Endothelial cell of umbilical vein (primary cell): ENCODE measurements around the gene SPDYE16.

Experiments used
- CTCF ChIP-seq, 2 donors: IDR thresholded peaks; 1 replicate in 1 of 2; 2 replicates in 1 of 2; pipeline ENCODE4 v1.5.1; 2011; ENCODE audit warnings: low read length in 2 of 2, mild to moderate bottlenecking in 2 of 2, moderate library complexity in 2 of 2, control low read depth in 1 of 2, inconsistent platforms in 1 of 2, low read depth in 1 of 2; ENCODE audit not compliant: insufficient read depth in 1 of 2; ENCODE audit errors: extremely low read depth in 1 of 2
- EZH2 ChIP-seq: IDR thresholded peaks from 2 replicates; pipeline ENCODE4 v1.6.1; 2012; ENCODE audit warnings: borderline replicate concordance, low read depth, mild to moderate bottlenecking, moderate library complexity, low read length, inconsistent platforms; ENCODE audit not compliant: severe bottlenecking
- FOS ChIP-seq: IDR thresholded peaks from 2 replicates; pipeline ENCODE4 v1.6.1; 2011; ENCODE audit warnings: mild to moderate bottlenecking, low read length, moderate library complexity, borderline replicate concordance; ENCODE audit not compliant: insufficient read depth
- GATA2 ChIP-seq: IDR thresholded peaks from 2 replicates; pipeline ENCODE4 v1.7.0; 2011; ENCODE audit warnings: low read depth, mild to moderate bottlenecking, moderate library complexity, mixed read lengths, low read length; ENCODE audit not compliant: insufficient read length, insufficient read depth
- JUN ChIP-seq: IDR thresholded peaks from 2 replicates; pipeline ENCODE4 v1.6.1; 2011; ENCODE audit warnings: borderline replicate concordance, low read depth; ENCODE audit not compliant: insufficient read length, insufficient read depth
- MAX ChIP-seq: IDR thresholded peaks from 2 replicates; pipeline ENCODE4 v1.6.1; 2011; ENCODE audit not compliant: insufficient read depth, insufficient read length
- MYC ChIP-seq: IDR thresholded peaks from one replicate; pipeline ENCODE4 v1.6.1; 2011; ENCODE audit warnings: mild to moderate bottlenecking, low read depth, low read length
- POLR2A ChIP-seq: IDR thresholded peaks from 2 replicates; pipeline ENCODE4 v1.6.1; 2012; ENCODE audit warnings: low read depth, mild to moderate bottlenecking, control low read depth, low read length
- POLR2AphosphoS5 ChIP-seq: IDR thresholded peaks from 2 replicates; pipeline ENCODE4 v1.6.1; 2012; ENCODE audit warnings: low read depth, mild to moderate bottlenecking, control low read depth, low read length, moderate library complexity; ENCODE audit not compliant: insufficient read depth

DNA sequence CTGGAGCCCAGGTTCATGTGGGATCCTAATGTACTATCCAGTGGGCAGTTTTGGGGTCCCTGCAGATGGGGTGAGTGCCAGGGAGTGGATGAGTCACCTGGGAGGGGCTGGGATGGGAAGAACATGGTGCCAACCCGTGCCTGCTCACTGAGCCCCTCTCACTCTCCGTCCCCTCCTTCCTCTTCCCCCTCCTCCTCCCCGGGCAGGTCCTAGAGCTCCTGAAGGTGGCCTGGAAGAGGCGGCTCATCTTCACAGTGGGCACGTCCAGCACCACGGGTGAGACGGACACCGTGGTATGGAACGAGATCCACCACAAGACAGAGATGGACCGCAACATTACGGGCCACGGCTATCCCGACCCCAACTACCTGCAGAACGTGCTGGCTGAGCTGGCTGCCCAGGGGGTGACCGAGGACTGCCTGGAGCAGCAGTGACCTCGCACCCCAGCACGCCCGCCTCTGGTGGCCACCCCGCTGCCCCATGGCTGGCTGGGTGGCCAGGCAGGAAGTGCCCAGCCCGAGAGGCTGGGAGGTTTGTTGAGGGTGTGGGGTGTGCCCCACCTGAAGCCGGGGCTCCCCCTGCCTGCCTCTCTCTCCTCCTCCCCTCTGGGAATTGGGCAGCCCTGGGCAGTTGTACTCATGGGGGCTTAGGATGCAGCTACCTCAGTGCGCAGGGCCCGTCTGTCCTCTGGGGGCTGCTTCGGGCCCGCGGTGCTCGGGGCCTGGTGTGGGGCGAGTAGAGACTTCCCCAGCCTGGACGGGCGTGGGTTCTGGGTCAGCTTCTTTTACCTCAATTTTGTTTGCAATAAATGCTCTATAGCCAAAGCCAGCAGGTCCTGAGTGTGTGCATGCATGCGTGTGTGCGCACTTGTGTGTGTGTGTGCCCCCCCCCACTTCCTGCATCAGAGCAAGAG, 37.7 kb downstream of the SPDYE16 start:
- no peak for TF ChIP-seq CTCF (IDR thresholded peaks at IDR 0.05; ENCODE audit: extremely low read depth in 1 of 2, insufficient read depth in 1 of 2, low read depth in 1 of 2, low read length in 2 of 2)
- no peak for TF ChIP-seq MYC
- no peak for TF ChIP-seq POLR2AphosphoS5
- no peak for TF ChIP-seq EZH2
- no peak for TF ChIP-seq POLR2A
- no peak for TF ChIP-seq MAX
- no peak for TF ChIP-seq FOS
- no peak for TF ChIP-seq JUN
- no peak for TF ChIP-seq GATA2
